HG02870 (cell line): ENCODE data around the gene RAC2.
"Not testable (repeated sequence)": the region's sequence is repeated elsewhere in the genome, so short reads cannot be mapped to it uniquely, and the experiment has no call there.

Experiments
- ATAC-seq: cut with Tn5 transposase; IDR thresholded peaks from one replicate; pipeline ENCODE4 v1.9.1; 2021; ENCODE audit warnings: mild to moderate bottlenecking, moderate library complexity; ENCODE audit not compliant: unreplicated experiment

The RAC2 gene

GRCh38 chr22:37256075-37256726 lies 12.1 kb upstream of the RAC2 start:
- no peak for ATAC-seq

GRCh38 chr22:37255558-37256006 lies 11.5 kb upstream of the RAC2 start:
- ATAC-seq: no peak

DNA sequence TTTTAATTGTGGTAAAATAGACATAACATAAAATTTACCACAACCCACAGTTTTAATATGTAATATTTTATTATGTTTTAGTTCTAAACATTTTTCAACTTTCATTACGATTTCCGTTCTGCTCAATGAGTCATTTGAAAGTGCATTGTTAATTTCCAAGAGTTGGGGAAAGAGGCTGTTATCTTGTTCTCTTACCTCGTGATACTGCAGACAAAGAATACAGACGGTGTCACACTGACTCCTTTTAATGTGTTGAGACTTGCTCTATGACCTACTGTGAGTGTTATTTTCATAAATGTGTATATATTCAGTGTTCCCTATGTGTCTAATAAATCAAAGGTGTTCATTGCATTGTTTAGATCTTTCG lies 10.8 kb upstream of the RAC2 start:
- no peak for ATAC-seq

DNA sequence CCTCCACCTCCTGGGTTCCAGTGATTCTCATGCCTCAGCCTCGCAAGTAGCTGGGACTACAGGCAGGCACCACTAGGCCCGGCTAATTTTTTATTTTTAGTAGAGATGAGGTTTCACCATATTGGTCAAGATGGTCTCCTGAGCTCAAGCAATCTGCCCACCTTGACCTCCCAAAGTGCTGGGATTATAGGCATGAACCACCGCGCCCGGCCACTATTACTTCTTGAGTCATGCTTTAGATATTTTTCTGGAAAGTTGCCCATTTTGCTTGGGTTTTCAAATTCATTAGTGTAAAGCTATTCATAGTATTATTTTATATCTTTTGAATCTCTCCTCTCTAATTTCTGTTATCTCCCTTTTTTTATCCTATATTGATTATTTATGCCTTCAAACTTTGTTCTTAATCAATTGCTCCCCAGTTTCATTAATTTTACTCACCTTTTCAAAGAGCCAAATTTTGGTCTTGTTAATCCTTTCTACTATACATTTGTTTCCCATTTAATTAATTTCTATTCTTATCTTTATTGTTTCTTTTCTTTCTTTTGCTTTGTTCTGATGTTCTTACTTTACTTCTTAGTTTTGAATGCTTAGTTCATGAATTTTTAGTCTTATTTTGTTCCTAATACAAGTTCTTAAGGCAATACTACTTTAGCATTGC lies 10.3 kb upstream of the RAC2 start:
- no peak for ATAC-seq

DNA sequence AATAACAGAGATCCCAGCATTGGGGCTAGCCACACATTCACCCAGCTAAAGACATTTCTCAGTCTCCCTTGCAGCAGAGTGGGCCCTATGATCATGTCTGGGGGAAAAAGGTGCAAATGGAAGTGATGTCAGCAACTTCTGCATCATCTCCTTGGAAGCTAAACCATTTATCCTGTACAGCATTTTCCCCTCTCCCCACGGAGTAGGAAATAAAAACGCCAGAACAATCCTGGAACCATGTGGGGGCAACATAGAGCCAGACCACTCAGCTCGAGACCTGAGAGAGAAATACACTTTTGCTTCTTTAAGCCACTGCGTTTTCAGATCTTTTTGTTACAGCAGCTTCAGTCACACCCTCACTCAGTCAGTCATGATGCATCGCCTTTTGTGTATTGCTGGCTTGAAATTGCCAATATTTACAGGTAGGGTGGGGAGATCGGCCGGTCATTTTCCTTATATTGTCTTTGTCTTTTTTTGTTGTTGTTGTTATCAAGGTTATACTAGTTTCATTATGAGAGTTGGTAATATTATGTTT lies 9.1 kb upstream of the RAC2 start:
- ATAC-seq: no peak

GRCh38 chr22:37251836-37252235 lies 7.8 kb upstream of the RAC2 start:
- ATAC-seq: not testable (repeated sequence)

DNA sequence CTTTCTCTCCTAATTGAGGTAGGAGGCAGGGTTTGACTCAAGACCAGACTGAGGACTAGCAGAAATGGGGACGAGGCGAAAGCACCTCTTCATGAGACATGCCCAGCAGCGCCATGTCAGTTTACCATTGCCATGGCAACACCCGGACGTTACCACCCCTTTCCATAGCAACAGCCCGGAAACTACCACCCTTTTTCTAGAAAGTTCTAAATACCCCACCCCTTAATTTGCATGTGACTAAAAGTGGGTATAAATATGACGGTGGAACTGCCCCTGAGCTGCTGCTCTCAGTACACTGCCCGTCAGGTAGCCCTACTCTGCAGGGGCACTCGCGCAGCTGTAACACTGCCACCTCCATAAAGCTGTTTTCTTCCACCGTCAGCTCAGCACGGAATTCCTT lies 5.9 kb upstream of the RAC2 start:
- no peak for ATAC-seq

- no peak for ATAC-seq
Measured at GRCh38 chr22:37248251-37248650, 4.2 kb upstream of the RAC2 start.

DNA sequence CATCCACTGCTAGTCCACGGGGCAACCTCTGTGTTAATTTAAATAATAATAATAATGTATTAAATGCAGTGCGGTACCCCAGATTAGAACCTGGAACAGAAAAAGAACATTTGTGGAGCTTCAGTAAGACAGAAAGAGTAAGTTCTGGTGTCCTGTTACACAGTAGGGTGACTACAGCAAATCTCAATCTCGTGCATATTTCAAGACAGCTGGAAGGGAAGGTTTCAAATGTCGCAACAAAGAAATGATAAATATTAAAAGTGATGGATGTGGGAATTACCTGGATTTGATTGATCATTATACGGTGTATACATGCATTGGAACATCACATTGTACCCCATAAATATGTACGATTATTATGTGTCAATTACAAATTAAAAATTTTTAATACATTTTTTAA lies 1.7 kb upstream of the RAC2 start:
- ATAC-seq: no peak

DNA sequence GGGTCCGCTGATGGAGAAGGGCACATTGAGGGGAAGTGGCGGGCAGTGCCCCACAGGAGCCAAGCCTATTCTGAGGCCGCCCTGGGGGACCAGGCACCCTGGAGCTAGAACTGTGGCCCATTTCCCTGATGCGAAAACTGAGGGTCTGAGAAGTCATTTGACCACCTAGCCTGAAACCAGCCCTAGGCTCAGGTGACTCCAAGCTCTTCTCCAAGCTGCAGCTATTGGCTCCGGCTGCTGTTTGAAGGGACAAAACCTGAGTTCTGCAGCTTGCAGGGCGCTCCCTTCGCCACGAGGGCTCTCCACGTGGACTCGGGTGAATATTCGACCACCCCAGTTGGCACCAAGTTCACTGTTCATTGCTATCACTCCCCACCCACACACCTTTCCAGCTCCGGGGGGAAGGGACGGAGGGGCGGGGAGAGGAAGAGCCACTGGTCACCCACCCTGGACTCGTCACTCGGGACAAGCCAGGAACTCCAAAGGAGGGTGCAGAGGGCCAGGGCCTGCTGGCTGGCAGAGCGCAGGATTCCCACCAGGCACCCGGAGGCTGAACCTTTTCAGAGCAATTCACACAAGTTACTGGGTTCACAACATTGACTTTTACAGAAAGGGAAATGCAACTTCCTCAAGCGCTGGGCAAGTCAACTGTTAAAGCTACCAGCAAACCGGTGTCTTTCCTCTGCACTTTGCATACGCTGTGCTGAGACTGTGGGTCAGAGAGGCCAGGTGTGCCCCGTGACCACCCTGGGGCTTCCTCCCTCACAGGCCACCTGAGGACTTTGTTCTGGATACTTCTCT lies 1.1 kb upstream of the RAC2 start:
- ATAC-seq: no peak

- ATAC-seq: peak; percentile 12
Measured at GRCh38 chr22:37243402-37244113, 511 bp downstream of the RAC2 start.

DNA sequence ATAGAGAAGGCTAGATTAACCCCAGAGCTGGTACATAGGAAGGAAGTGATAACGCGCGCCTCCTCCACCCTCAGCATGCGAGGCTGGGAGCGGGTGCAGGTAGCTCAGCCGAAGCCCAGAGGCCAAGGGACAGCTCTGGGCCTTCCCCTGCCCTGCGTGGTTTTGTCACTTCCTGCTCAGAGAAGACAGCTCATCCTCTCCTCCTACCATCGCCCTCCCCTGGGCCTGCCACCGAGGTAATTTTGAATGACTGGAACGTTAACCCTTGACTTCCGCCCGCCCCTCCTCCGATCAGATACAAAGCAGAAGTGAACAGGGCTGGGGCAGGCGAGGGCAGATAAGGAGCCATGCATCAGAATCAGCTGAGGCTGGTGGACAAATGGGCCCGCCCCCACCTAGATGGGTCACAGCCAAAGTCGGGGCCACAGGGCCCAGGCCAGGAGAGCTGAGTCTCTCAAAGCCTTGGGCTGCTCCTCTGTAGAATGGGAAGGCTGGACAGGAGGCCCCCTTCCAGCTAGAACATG lies 1.6 kb downstream of the RAC2 start:
- peak; percentile 67 for ATAC-seq

DNA sequence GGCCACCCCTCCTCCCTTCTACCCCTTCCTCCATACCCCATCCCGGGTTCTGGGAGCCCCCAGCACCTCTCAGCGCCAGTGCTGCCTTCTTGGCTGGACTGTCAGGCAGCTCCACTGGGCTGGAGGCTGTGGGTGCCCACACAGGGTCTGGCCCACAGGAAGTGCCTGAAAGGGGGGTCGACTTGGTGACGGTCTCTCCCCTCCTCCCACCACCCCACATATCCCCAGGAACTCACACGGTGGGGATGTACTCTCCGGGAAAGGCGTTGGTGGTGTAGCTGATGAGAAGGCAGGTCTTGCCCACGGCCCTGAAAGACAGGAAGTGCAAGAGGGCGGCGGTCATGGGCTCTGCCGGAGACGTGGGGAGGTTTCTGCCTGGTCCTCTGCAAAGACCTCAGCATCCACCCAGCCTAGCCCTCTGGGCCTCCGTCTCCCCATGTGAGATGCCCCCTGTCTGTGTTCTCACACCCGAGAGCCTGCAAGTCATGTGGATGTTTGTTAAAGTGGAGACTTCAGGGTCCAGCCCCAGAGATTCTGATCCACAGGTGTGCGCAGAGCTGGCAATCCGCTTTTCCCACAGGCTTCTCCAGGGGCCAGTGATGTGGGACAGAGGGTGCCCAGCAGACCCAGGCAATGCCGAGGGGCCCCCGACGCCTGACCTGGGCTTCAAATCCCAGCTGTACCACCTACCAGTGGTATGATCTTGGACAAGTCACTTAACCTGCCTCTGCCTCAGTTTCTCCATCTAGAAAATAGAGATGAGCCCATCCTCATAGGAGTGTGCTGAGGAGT lies 2.5 kb downstream of the RAC2 start:
- no peak for ATAC-seq

DNA sequence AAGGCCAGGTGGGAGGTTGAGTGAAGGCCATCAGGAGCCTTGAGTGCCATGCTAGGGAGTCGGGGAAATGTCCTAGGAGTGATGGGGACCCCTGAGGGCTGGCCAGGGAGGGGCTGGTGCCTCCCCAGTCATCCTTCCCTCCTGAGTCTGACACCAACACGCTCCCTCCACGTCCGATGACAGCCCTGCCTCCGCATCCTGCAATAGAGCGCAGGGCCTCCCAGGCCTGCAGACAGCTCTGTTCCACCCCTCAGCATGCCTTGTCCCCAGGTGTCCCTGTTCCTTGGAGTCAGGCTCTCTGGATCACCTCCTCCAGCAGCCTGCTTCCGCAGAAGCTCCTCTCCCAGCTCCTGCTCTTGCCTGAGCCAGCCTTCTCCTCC lies 3.1 kb downstream of the RAC2 start:
- ATAC-seq: no peak

DNA sequence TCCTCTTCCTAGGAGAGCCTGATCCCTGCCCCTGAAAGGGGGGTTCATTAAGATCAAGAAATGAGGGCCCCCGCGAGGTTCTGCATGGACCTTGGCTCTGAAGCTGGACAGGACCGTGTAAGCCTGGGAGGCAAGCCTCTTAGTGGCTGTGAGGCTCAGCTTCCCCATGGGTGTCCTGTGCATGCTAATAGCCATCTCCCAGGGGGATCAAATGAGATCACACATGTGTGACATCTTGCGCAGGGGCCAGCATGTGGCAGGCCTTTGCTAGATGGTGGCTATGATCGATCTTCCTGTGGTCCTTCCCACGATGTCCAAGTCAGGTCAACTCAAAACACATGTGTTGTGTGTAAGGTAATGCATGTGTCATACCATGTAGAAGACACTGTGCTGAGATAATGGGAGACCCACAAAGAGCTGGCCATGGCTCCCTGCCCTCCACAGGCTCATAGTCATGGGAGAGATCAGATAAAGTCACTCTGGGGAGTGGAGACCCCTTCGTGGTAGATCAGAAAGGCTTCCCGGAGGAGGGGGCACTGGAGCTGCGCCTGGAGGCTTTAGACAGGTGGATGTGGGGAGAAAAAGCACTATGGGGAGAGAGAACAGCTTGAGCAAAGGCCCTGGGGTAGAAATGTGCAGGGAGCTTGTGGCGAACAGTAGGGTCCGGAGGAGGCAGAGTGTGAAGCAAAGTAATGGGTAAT lies 3.7 kb downstream of the RAC2 start:
- no peak for ATAC-seq

DNA sequence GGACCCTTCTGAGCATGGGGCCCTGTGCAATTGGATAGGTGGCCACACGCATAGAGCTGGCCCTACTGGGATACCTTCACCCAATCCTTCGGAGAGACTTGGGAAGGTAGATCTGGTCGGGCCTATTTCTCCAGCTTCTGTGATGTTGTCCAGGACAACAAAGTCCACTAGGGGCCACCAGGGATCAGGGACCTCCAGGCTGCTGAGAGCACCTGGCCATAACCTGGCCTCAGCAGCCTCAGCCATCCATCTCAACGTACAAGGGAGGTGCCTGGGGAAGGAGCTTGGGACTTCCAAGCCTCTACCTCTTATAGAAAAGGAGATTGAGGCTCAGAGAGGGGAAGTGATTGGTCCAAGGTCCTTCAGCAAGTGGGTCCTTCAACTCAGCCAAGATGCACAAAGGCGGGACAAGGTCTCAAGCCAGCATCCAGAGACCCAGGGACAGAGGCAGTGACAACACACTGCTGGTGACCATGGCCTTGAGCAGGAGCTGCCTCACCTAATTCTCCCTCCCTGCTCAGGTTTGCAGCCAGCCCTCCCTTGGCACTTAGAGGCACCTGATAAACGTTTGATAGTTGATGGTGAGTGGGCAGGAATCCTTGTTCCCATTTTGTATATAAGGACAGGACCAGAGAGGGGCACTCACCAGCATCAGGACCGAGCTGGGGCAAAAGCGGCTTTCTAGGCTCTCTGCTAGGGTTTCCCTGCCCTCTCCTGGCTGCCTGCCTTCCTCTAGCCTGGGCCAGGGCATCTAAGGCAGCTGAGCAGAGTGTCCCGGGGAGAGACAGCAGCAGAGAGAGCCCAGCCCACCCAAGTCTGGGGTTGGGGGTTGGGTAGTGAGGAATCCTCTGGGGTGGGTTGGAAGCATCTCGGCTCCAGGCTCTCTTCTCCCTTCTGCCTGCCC lies 4.5 kb downstream of the RAC2 start:
- ATAC-seq: no peak

DNA sequence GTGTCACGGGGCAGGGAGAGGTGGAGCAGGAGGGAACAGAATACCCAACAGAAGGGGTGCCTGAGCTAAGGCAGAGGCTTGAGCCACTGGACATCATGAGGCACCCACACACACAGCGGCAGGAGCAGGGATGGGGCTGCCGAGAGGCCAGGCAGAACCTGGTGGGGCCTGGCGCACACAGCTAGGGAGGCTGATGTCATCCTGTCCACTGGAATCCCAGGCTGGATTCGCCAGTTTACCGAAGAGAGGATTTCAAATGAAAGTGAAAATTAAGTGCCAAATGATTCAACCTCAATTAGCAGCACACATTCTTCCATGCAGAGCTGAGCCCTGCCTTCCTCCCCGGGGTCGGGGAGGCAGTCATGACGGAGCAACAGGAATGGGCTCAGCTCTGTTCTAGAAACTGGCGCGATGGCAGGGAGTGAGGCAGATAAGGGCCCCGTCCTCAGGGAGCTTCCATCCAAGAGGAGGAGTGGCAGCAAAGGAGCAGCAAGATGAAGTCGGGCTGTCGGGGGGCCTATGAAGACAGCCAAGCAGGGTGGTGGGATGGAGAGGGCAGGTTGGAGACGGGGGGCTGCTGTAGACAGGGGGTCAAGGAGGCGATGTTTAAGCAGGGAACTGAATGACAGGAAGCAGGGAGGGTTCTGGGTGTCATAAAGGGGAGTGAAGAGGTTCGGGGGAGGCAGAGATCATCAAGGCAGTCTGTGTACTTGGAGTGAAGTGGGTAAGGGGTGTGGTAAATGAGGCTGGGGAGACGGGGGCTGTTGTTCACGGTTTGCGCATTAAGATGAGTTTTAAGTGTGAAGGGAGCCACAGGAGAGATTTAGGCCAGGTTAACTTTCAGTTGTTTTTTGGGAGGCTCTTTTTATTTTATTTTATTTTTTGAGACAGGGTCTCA lies 6.4 kb downstream of the RAC2 start:
- ATAC-seq: no peak
